Astrocyte (in vitro differentiated cells and primary cell): ENCODE measurements around the gene RASL10A.

Experiments
- EZH2 ChIP-seq: IDR thresholded peaks from 2 replicates; pipeline ENCODE4 v1.6.1; 2012; ENCODE audit warnings: mild to moderate bottlenecking, low read length, inconsistent platforms; ENCODE audit not compliant: insufficient read depth
- TF ChIP-seq, protein P1 (sequence below): IDR thresholded peaks from 2 replicates; pipeline ENCODE4 v1.5.1; 2011; ENCODE audit warnings: low read depth, mild to moderate bottlenecking, inconsistent platforms, low read length, moderate library complexity; ENCODE audit not compliant: insufficient read depth

DNA sequence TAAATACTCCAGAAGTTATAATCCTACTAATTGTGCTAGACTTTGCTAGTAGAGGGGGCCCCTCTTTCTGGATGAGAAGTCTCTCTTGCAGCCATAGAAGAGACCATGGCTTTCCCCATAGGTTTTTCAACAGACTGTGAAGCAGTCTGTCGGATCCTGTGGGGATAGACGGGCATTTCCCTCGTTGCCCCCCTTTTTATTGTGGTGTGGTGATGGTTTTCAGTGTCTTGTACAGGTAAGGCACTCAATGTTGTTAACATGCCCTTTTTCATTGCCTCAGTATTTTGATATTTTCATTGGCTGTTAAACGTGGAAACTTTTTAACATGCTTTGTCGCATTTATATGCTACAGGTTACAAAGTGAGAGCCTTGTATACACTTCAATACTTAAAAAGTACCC, 25.4 kb downstream of the RASL10A start:
- TF ChIP-seq, protein P1, sequence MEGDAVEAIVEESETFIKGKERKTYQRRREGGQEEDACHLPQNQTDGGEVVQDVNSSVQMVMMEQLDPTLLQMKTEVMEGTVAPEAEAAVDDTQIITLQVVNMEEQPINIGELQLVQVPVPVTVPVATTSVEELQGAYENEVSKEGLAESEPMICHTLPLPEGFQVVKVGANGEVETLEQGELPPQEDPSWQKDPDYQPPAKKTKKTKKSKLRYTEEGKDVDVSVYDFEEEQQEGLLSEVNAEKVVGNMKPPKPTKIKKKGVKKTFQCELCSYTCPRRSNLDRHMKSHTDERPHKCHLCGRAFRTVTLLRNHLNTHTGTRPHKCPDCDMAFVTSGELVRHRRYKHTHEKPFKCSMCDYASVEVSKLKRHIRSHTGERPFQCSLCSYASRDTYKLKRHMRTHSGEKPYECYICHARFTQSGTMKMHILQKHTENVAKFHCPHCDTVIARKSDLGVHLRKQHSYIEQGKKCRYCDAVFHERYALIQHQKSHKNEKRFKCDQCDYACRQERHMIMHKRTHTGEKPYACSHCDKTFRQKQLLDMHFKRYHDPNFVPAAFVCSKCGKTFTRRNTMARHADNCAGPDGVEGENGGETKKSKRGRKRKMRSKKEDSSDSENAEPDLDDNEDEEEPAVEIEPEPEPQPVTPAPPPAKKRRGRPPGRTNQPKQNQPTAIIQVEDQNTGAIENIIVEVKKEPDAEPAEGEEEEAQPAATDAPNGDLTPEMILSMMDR, result no peak
- TF ChIP-seq EZH2, result no peak
